ENCODE results near the gene SKP2.
"Not testable (repeated sequence)": the region's sequence is repeated elsewhere in the genome, so short reads cannot be mapped to it uniquely, and the experiment has no call there.

GRCh38 chr5:36198783-36199182 is 46.9 kb downstream of the SKP2 start:
- TF ChIP-seq CTCF (IDR thresholded peaks at IDR 0.05); POLR2AphosphoS5 (IDR thresholded peaks at IDR 0.05; ENCODE audit: low read depth, low read length); REST (IDR thresholded peaks at IDR 0.05; ENCODE audit: insufficient read depth in 1 of 2, low read depth in 2 of 2, low read length in 1 of 2); TCF7L2 (IDR thresholded peaks at IDR 0.05; ENCODE audit: low read depth, low read length); SIN3A (IDR thresholded peaks at IDR 0.05; ENCODE audit: borderline replicate concordance, insufficient read depth, low read depth, low read length): not testable (repeated sequence)
